Urinary bladder (tissue), 4 donors: ENCODE results near the gene UNC93A. TPM values are rescaled to one million over a fixed set of nuclear protein-coding genes. Genes with fewer than 3 reads are reported as not detected.
"Not testable (repeated sequence)": the region's sequence is repeated elsewhere in the genome, so short reads cannot be mapped to it uniquely, and the experiment has no call there.

Source experiments
- DNase-seq: peaks from one replicate; pipeline ENCODE4 v3.0.0-alpha.2; 2015; ENCODE audit errors: extremely low spot score
- H3K27ac ChIP-seq: one replicate; pipeline ENCODE4 v1.5.1; 2013; ENCODE audit warnings: low read depth, mild to moderate bottlenecking, moderate library complexity
- H3K36me3 ChIP-seq: one replicate; pipeline ENCODE4 v1.6.1; 2013; ENCODE audit warnings: mild to moderate bottlenecking, moderate library complexity; ENCODE audit not compliant: insufficient read depth
- H3K4me1 ChIP-seq: one replicate; pipeline ENCODE4 v1.6.1; 2013; ENCODE audit warnings: mild to moderate bottlenecking, moderate library complexity; ENCODE audit not compliant: insufficient read depth
- H3K4me3 ChIP-seq: one replicate; pipeline ENCODE4 v1.5.1; 2013; ENCODE audit warnings: low read depth, low read length
- WGBS: extraction: QIAGEN DNeasy Blood & Tissue Kit; methylation state at CpG from one replicate; pipeline ENCODE4 v1.1.7; 2013; 5-methylcytosine and 5-hydroxymethylcytosine counted together
- polyA plus RNA-seq: library from polyadenylated mRNA; stranded (reverse); fragments of 200-250 nt; gene quantifications from one replicate; pipeline ENCODE4 v1.2.3, GENCODE V29; 2013
- total RNA-seq: library from RNA; depleted of rRNA; stranded (reverse); fragments of >200 nt; gene quantifications from one replicate; pipeline ENCODE4 v1.2.3, GENCODE V29; 2014
- donor health status: healthy with polysubstance abuse.
- donor health status: healthy.

UNC93A gene
- total and polyA plus RNA-seq, 2 donors = not detected

GRCh38 chr6:167341665-167342655, 50.8 kb downstream of the UNC93A start:
- DNase-seq = no peak
- Histone ChIP-seq H3K27ac (no peak overlapping the region), H3K36me3 (no peaks in the 10 kb centered on the region), H3K4me1 (no peaks in the 10 kb centered on the region), H3K4me3 (no peak overlapping the region)
- 56% methylated on average over 3 of the region's 3 CpGs for WGBS

GRCh38 chr6:167342879-167343610, 51.9 kb downstream of the UNC93A start:
- Histone ChIP-seq H3K27ac (no peak overlapping the region), H3K4me3 (no peak overlapping the region), H3K4me1 (no peaks in the 10 kb centered on the region), H3K36me3 (no peaks in the 10 kb centered on the region)
- DNase-seq = no peak
- WGBS = 92% methylated on average over 14 of the region's 14 CpGs

DNA sequence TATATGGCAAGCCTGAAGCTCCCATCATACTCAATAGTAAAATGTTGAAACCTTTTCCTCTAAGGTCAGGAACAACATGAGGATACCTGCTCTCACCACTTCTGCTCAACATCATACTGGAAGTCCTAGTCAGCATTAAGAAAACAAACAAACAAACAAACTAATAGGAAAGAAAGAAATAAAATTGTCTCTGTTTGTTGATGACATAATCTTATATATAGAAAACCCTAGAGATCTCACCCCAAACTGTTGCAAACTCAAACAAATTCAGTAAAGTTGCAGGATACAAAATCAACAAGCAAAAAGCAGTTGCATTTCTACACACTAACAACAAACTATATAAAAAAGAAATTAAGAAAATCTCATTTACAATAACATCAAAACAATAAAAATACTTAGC, 54.2 kb downstream of the UNC93A start:
- H3K36me3 ChIP-seq = no peaks in the 10 kb centered on the region
- no peaks in the 10 kb centered on the region for H3K4me1 ChIP-seq
- no peak for DNase-seq
- no peak overlapping the region for H3K27ac ChIP-seq
- no peak overlapping the region for H3K4me3 ChIP-seq

GRCh38 chr6:167345960-167346359, 54.8 kb downstream of the UNC93A start:
- Histone ChIP-seq H3K4me1 (no peaks in the 10 kb centered on the region), H3K4me3 (no peak overlapping the region), H3K27ac (no peak overlapping the region), H3K36me3 (no peaks in the 10 kb centered on the region)
- 87% methylated on average over 4 of the region's 4 CpGs for WGBS
- DNase-seq = no peak

DNA sequence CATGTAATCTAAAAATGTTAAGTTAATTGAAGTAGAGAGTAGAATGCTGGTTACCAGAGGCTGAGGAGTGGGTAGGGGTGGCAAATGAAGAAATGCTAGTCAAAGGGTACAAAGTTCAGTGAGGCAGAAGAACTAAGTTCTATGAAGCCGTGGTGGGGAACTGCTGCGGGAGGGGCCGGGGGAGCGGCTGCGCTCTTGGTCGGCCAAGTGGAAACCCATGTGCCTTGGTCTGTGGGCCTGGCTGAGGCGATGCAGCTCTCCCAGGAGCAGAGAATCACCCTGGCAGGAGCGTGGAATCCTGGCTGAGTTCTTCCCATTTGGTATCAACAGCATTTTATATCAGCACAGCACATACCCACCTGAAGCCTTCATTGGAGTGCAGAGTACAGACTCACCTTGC, 56.1 kb downstream of the UNC93A start:
- no peak overlapping the region for H3K27ac ChIP-seq
- H3K4me3 ChIP-seq = no peak overlapping the region
- no peaks in the 10 kb centered on the region for H3K4me1 ChIP-seq
- WGBS = 92% methylated on average over 8 of the region's 8 CpGs
- no peaks in the 10 kb centered on the region for H3K36me3 ChIP-seq
- no peak for DNase-seq

- no peaks in the 10 kb centered on the region for H3K36me3 ChIP-seq
- 50% methylated on average over 19 of the region's 19 CpGs for WGBS
- DNase-seq = no peak
- H3K27ac ChIP-seq = no peak overlapping the region
- no peaks in the 10 kb centered on the region for H3K4me1 ChIP-seq
- H3K4me3 ChIP-seq = no peak overlapping the region
Observed at GRCh38 chr6:167349631-167350274, 58.6 kb downstream of the UNC93A start.

GRCh38 chr6:167350275-167350696, 59.2 kb downstream of the UNC93A start:
- WGBS = 18% methylated on average over 22 of the region's 22 CpGs
- Histone ChIP-seq H3K4me1 (no peaks in the 10 kb centered on the region), H3K36me3 (no peaks in the 10 kb centered on the region), H3K27ac (no peak overlapping the region), H3K4me3 (peak overlapping the region; percentile 33)
- DNase-seq = no peak

- 1% methylated on average over 62 of the region's 62 CpGs for WGBS
- DNase-seq = peak; percentile 46
- Histone ChIP-seq H3K27ac (no peak overlapping the region), H3K4me1 (no peaks in the 10 kb centered on the region), H3K4me3 (peak overlapping the region; percentile 33), H3K36me3 (no peaks in the 10 kb centered on the region)
Observed at GRCh38 chr6:167350731-167351655, 59.9 kb downstream of the UNC93A start.

DNA sequence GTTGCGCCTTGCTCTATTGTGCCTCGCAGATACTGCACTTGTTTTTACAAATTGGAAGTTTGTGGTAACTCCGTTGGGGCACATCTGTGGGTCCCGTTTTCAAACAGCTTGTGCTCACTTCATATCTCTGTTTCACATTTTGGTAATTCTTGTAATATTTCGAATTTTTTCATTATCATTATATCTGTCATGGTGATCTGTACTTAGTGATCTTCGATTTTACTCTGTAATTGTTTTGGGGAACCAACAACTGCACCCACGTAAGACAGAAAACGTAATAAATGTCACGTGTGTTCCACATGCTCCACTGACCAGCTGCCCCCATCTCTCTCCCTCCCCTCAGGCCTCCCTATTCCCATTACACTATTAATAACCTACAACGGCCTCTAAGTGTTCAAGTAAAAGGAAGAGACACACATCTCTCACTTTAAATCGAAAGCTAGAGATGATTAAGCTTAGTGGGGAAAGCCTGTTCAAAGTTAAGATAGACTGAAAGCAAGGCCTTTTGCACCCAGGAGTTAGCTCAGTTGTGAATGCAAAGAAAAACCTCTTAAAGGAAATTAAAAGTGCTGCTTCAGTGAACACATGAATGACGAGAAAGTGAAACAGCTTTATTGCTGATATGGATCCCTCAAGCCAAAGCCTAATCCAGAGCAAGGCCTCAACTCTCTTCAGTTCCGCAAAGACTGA, 60.7 kb downstream of the UNC93A start:
- H3K4me3 ChIP-seq = no peak overlapping the region
- H3K36me3 ChIP-seq = no peaks in the 10 kb centered on the region
- no peaks in the 10 kb centered on the region for H3K4me1 ChIP-seq
- WGBS = 54% methylated on average over 13 of the region's 13 CpGs
- no peak overlapping the region for H3K27ac ChIP-seq
- DNase-seq = no peak

DNA sequence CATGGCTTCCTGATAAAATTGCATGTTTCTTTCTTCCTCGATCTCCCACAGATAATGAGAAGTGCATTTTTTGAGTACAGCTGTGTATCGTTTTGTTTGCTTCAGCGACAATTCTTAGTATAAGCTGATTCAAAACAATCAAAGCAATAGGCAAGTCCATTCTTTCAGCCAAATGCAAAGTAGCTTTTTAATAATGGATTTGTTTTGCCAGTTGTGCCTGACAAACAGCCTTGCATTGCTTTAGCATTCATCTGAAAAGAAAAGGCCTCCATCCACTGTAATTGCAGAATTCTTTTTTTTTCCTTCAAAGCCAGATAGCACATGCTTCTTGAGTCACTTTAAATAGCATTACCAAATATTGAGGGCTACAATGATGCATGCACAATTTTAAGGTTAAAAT, 65.8 kb downstream of the UNC93A start:
- Histone ChIP-seq H3K4me1 (no peaks in the 10 kb centered on the region), H3K36me3 (no peaks in the 10 kb centered on the region), H3K27ac (no peak overlapping the region), H3K4me3 (no peak overlapping the region)
- DNase-seq = no peak
- 79% methylated on average over 3 of the region's 3 CpGs for WGBS

GRCh38 chr6:167358394-167358793, 67.3 kb downstream of the UNC93A start:
- not testable (repeated sequence) for H3K4me3 ChIP-seq, H3K36me3 ChIP-seq, H3K27ac ChIP-seq, H3K4me1 ChIP-seq, DNase-seq
- 75% methylated on average over 3 of the region's 11 CpGs for WGBS

- H3K4me3 ChIP-seq, H3K27ac ChIP-seq, H3K4me1 ChIP-seq, DNase-seq, H3K36me3 ChIP-seq: not testable (repeated sequence)
- WGBS = 76% methylated on average over 1 of the region's 1 CpG
Observed at GRCh38 chr6:167361170-167361569, 70.1 kb downstream of the UNC93A start.
